IPS-11a (cell line): ENCODE measurements around the gene ABHD11.
"Not testable (repeated sequence)": the region's sequence is repeated elsewhere in the genome, so short reads cannot be mapped to it uniquely, and the experiment has no call there.

Experiments
- H3K4me3 ChIP-seq: one replicate; pipeline ENCODE4 v1.5.1; 2013; ENCODE audit warnings: low read depth, low read length, control low read depth

Gene ABHD11

GRCh38 chr7:73720443-73720842 is 18.2 kb downstream of the ABHD11 start:
- H3K4me3 ChIP-seq = not testable (repeated sequence)

DNA sequence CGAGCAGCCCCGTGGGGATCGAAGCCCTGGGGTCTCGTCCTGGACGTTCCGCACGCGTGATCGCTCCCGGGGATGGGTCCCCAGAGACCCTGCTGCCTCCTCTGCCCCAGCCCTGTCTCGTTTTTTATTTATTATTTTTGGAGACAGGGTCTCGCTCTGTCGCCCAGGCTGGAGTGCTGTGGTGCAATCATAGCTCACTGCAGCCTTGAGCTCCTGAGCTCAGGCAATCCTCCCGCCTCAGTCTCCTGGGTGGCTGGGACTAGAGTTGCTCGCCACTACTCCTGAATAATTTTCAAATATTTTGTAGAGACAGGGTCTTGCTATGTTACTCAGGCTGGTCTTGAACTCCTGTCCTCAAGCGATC is 18.8 kb downstream of the ABHD11 start:
- peak overlapping the region; percentile 8 for H3K4me3 ChIP-seq

- H3K4me3 ChIP-seq = peak within 1 kb of the TSS; percentile 62
Measured at GRCh38 chr7:73718905-73719805, 19.4 kb downstream of the ABHD11 start, which contains the start of gene STX1A. TSS of gene STX1A (minus strand) at chr7:73719669. CDS start at chr7:73719631, 38 bp downstream.

DNA sequence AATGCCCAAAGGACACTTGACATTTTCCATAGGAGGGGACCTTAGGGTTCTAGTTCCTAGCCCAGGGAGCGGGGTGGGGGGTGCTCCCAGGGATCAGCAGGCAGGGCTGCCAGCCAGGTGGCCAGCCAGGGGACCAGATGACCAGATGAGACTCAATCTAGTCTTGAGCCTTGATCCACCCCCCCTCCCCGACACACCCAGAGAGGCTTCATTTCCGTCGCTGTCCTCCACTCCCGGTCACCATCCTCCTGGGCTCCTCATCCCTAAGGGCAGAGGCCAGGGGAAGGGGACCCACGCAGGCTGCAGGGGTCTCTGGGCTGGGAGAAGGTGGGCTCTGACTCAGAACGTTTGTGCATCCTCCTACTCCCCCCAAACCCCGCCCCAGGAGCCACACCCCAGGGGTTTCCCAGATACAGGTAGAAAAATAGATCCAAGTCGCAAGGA is 20.1 kb downstream of the ABHD11 start:
- peak overlapping the region; percentile 62 for H3K4me3 ChIP-seq

DNA sequence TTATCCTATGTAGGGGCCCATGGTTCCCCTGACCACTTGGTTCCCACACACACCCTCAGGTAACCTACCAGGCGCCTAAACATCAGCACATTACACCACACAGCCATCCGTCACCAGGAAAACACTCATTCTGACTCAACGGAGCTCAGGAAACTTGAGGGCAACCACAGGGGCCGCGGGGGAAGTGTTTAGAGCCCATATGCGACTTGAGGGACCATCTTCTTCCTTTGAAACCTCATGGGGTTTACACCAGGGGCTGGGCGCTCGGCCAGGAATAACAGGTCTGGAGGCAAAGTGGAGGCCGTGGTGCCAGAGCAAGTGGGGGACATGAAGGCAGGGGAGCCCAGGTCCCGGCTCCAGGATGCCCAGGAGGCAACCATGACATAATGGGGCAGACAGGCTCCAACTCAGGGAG is 20.6 kb downstream of the ABHD11 start:
- H3K4me3 ChIP-seq = no peak overlapping the region

GRCh38 chr7:73717025-73717807 is 21.4 kb downstream of the ABHD11 start:
- no peak overlapping the region for H3K4me3 ChIP-seq

DNA sequence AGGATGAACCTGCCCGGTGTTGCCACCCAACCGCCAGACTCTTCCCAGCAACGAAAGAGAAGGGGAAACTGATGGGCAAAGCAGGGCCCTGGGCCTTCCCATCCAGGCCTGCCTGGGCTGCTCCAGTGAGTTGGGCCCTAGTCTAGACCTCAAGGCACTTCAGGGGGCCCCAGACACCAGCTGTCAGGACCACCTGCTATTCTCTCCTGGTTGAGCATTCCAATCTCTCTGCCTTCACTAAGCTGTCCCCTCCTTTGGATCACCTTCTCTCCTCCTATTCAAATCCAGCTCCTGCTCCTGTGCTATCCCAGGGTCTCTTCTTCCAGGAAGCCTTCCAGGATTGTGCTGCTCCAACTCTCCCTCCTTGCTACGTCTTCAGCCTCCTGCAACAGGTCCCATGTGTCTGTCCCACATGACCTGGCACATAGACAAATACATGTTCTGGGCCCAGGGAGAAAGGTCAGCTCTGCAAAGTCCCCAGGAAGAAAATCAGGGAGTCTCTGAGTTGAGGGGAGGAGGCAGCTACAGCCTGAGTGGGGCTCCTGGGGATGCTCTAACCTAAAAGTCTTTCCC is 22.2 kb downstream of the ABHD11 start:
- no peak overlapping the region for H3K4me3 ChIP-seq

DNA sequence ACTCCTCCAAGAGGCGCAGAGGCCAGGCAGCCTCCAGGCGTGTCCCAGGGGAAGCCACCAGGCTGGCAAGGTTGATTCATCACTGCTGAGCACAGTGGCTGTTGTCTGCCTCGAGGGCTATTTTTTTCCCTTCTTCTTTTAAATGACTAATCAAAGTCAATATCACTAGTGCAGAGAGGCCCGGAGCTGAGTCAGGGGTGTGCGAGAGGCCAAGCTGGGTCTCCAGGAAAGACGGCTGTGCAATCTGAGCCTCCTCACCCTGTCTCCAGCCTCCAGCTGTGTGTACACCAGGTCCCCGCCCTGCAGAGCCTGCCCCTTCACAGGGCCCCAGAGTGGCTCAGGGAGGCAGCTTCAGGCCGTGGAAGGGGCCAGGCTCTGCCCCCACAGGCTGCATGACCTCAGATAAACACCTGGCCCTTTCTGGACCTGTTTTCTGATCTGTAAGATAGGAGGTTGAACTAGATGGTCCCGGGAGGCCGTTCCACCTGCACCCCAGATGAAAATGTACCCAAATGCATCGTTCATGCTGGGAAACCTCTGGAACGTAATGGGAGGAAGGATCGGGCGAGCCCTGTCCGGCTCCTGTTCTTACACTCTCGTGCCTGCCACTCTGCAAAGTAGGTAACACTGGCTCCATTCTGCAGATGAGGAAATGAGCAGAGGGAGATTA is 22.8 kb downstream of the ABHD11 start:
- H3K4me3 ChIP-seq = no peak overlapping the region

DNA sequence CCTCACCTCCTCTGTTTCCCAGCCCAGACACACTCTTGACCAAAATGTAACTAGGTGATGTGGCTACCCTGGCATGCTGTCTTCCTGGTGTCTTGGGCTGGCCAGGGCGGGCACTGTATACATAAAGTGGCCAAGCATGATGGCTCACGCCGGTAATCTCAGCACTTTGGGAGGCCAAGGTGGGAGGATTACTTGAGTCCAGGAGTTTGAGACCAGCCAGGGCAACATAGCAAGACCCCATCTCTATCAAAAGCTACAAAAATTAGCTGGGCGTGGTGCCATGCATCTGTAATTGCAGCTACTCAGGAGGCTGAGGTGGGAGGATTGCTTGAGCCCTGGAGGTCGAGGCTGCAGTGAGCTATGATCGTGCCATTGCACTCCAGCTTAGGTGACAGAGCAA is 25.3 kb downstream of the ABHD11 start:
- not testable (repeated sequence) for H3K4me3 ChIP-seq

DNA sequence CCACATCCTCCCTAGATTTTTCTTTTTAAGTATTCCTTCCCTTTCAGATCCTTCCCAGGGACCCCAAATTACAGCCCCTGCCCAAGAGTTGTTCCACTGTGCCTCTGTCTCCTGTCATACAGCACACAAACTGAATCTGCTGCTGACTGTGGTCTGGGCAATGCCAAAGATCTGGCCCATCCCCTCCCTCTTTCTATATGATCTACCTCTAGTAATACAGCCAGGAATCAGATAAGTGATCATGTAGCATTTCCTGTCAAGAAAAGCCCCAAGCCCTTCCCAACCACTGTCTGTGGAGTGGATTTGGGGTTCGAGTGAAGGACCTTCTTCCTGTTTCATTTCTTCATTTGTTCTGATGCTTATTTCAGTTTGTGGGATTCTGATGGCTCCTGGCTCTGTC is 25.8 kb downstream of the ABHD11 start:
- H3K4me3 ChIP-seq = no peak overlapping the region

DNA sequence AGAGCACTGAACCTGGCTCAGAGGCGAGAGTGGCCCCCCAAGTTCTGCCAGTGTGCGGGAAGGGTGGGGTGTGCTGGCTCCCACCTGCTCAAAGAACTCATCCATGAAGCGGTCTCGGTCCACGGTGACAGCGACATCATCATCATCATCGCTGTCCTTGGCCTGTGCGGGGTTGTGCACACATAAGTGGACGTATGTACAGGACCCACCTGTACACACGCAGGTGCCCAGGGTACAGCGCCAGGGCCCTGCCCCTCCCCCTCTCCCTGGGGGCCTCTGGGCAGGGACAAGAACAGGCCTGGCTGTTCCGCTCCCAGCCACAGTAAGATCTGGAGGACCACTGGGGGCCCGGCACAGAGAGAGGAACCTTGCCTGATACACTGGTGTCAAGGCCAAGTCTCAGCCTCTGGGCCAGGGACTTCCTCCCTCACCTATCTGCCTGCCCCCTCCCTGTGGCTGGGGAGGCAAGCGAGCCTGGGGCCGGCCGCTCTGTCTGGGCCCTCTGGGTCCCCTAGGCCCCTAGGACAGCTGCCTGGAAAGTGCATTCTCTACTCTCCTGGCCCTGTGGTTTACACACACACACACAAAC is 29.5 kb downstream of the ABHD11 start:
- no peak overlapping the region for H3K4me3 ChIP-seq

DNA sequence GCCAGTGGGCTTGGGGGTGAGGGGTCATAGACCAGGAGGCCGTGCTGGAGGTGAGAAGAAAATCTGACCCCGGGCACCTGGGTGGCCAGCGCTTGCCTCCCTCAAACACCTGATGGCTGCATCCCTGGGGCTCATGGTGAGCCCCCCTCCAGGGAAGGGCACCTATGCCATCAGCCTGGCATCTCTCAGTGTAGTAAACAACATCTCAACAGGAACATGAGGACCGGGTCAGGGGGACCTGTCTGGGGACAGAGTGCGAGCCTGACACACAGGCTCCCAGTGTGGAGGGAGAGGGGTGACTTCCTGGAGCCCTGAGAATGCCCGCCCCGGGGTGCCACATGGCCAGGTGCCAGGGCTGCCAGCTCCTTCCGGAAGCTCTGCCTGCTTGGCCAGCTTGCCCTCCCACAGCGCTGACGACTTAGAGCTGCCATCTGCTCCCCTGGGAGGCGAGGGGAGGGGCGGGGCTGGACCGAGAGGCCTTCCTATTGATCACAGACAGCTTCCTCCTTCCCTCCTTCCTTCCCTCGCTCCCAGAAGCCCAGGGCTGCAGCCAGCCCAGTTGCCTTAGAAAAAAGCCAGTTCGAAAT is 31.5 kb downstream of the ABHD11 start:
- no peak overlapping the region for H3K4me3 ChIP-seq

DNA sequence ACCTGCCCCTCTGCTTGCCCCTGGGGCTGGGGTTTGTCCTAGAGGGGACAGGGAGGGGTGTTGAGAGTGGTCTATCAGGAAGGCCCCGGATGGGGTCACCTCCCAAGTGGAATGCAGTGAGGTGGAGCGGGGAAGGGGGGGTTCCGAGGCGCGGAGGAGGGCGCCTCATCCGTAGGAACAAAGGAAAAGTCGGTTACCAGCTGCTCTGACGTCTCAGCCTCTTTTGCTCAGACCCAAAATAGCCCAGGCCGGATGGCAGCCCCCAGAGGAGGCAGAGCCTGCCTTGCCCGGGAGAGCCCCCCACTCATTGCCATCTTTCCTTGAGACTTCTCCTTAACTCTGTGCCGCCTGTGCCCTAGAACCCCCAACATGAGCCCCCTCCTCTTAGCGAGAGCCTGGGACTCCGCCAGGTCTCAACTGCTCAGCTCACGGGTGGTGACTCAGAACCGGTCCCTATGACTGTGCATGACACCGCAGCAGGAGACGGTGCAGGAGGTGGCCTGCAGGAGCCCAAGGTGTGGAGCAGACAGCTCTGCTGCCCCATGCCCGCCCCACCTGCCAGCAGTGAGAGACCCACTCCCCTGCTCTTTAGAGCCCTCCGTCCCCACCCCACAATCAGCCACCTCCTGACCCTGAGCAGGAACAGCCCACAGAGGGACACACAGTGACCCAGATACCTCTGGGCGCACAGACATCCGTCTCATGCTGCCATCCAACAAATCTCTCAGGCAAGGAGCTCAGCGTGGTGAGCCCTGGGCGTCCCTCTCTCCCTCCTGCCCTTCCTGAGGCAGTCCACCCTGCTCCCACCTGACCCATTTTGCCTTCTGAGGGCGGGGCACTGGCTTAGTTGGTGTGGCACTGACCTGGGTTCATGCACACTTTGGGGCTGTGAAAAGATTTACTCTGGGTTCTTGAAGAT is 32.2 kb downstream of the ABHD11 start:
- no peak overlapping the region for H3K4me3 ChIP-seq

DNA sequence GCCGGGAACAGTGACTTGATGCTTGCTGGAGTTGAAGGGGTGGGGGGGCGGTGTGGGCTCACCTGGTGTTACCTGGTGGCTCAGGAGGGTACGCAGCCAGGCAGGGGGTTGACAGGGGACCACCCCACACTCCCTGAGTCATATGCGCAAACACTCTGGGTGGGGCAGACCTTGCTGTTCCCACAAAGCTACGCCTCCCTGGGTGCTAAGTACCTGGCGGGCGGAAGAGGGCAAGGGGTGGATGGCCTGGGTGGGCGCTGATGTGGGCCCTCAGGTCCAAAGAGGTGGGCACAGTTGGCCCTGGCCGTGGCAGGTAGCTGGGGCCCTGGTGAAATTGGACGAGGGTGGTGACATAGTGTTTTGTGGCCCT is 33.1 kb downstream of the ABHD11 start:
- H3K4me3 ChIP-seq = no peak overlapping the region

GRCh38 chr7:73704640-73705550 is 33.7 kb downstream of the ABHD11 start:
- H3K4me3 ChIP-seq = no peak overlapping the region

GRCh38 chr7:73703757-73704639 is 34.6 kb downstream of the ABHD11 start:
- H3K4me3 ChIP-seq = peak overlapping the region; percentile 5

DNA sequence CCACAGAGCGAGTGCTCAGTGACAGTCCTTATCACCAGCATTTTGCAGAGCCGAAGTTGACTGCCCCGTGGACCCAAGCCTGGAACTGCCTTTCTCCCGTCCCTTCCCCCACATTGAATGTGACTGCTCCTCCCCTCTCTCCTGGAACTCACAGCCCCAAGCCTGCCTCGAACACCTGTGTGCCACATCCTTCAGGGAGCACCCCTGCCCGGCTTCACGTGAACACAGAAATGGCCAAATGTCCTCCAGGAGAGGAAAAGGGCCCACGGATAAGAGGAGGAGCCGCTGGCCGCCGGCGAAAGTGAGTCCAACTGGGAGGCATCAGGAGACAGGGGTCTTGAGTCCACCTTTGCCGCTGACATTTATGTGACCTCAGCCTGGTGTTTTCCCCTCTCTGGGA is 35.4 kb downstream of the ABHD11 start:
- peak overlapping the region; percentile 5 for H3K4me3 ChIP-seq
